Esophagus squamous epithelium (tissue), 4 donors: Measurements from ENCODE around the gene VRTN.

Source experiments
- CTCF ChIP-seq, 6 experiments: fragments of 450-650 bp in 4 of 6; fragments of 200-600 bp in 2 of 6; sonication (generic) in 2 of 6; IDR thresholded peaks; one replicate each; pipeline ENCODE4 v1.5.1; 2016 to 2019; ENCODE audit warnings: antibody characterized with exemption in 6 of 6, mild to moderate bottlenecking in 4 of 6, moderate library complexity in 4 of 6
- POLR2A ChIP-seq, 4 donors: fragments of 450-650 bp; IDR thresholded peaks; one replicate each; pipeline ENCODE4 v1.6.1; 2017; ENCODE audit warnings: antibody characterized with exemption in 4 of 4, mild to moderate bottlenecking in 4 of 4, moderate library complexity in 3 of 4

- TF ChIP-seq CTCF (IDR thresholded peaks at IDR 0.05) (no peak), POLR2A (IDR thresholded peaks at IDR 0.05) (no peak)
Measured at GRCh38 chr14:74395094-74395493, 46.8 kb downstream of the VRTN start.
